ENCODE data around the gene ARL15. TPM values are rescaled to one million over a fixed set of nuclear protein-coding genes. Genes with fewer than 3 reads are reported as not detected.

Gene ARL15
- total RNA-seq, 1 experiment from 2014 or later, result 13.0 TPM

DNA sequence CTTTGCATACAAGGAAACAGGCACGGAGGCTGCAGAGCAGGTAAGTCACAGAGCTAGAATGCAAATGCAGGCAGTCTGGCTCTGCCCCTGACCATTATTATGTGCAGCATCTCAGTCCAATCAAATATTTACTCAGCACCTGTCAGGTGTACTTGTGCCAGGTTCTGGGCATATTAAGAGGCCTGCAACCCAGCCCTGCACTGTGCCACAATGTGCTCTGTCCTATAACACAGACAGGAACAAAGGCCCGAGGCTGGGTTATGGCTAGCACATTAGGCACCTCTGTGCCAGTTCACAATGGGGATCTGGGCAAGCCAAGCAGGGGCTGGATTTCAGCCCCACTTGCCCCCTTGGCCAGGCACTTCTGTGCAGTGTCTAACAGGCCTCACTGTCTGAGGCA lies 14.0 kb downstream of the ARL15 start:
- no CpG with 5 or more reads among the region's 2 CpGs for WGBS (ENCODE audit: extremely low coverage, insufficient read length, low lambda C conversion rate)
- no peaks in the 10 kb centered on the region; the same call in 1 of the 2 replicates for H3K79me2 ChIP-seq (ENCODE audit: insufficient read depth, low read length)
- H3K4me1 Mint-ChIP-seq, result peaks cover 20 to 26% of the 10 kb centered on the region in 2 experiments

More for the DNA sequence above, 14.0 kb downstream of the ARL15 start:
- Histone ChIP-seq H3K4me1 (ENCODE audit: insufficient read depth, low read length) (no peaks in the 10 kb centered on the region), H2AK5ac (ENCODE audit: insufficient read length, low read length) (no peak overlapping the region), H2BK20ac (ENCODE audit: low read depth, low read length, poor library complexity, severe bottlenecking) (no peak overlapping the region), H4K5ac (ENCODE audit: insufficient read length, low read depth, low read length) (no peak overlapping the region), H3K79me1 (ENCODE audit: insufficient read depth, low read depth, low read length, poor library complexity, severe bottlenecking) (no peaks in the 10 kb centered on the region), H3K9ac (ENCODE audit: extremely low read depth, insufficient read length, low read length) (no peak overlapping the region), H2BK12ac (ENCODE audit: insufficient read length, low read depth, low read length) (no peak overlapping the region), H4K20me1 (ENCODE audit: control insufficient read depth, insufficient read depth, insufficient read length) (no peaks in the 10 kb centered on the region), H3K4ac (ENCODE audit: low read depth, low read length) (no peak overlapping the region), H3K56ac (ENCODE audit: insufficient read length, low read depth, low read length) (no peak overlapping the region), H2BK5ac (ENCODE audit: insufficient read length, low read length) (no peak overlapping the region), H2BK15ac (ENCODE audit: low read depth, low read length) (no peak overlapping the region), H3K18ac (ENCODE audit: insufficient read length, low read depth, low read length) (no peak overlapping the region), H4K8ac (replicated peaks; ENCODE audit: insufficient read length, low read depth, low read length) (no peak overlapping the region), H3K23ac (ENCODE audit: insufficient read length, low read depth, low read length) (no peak overlapping the region), H3T11ph (ENCODE audit: low read length) (no peak overlapping the region), H3K23me2 (ENCODE audit: insufficient read length, low read depth, low read length, poor library complexity, severe bottlenecking) (no peaks in the 10 kb centered on the region), H3K9me3 (ENCODE audit: control insufficient read depth, low read depth, low read length) (no peaks in the 10 kb centered on the region), H2AFZ (ENCODE audit: low read length) (no peak overlapping the region), H2BK120ac (ENCODE audit: low read depth, low read length, poor library complexity, severe bottlenecking) (no peak overlapping the region), H3K4me2 (ENCODE audit: insufficient read depth, insufficient read length, low read length) (no peak overlapping the region), H3K27ac (ENCODE audit: insufficient read length, low read depth, low read length) (no peak overlapping the region), H4K91ac (ENCODE audit: insufficient read length, low read depth, low read length) (no peak overlapping the region), H3K14ac (ENCODE audit: insufficient read depth, low read length) (no peak overlapping the region), H3K27me3 (ENCODE audit: insufficient read depth, low read length) (no peaks in the 10 kb centered on the region)
- Mint-ChIP-seq H3K27me3 (ENCODE audit: low read depth) (no peaks in the 10 kb centered on the region; the same call in 1 of the 2 replicates), H3K9me3 (no peaks in the 10 kb centered on the region), H3K4me3 (no peak overlapping the region), H3K27ac (peak overlapping the region in 1 of 3 experiments; percentile 37; a peak in 2 of 7 replicates), H3K36me3 (ENCODE audit: insufficient read depth in 1 of 3, low read depth in 3 of 3) (no peaks in the 10 kb centered on the region; a peak in 1 of 7 replicates)
- DNase-seq, result no peak
- TF ChIP-seq, protein P1, sequence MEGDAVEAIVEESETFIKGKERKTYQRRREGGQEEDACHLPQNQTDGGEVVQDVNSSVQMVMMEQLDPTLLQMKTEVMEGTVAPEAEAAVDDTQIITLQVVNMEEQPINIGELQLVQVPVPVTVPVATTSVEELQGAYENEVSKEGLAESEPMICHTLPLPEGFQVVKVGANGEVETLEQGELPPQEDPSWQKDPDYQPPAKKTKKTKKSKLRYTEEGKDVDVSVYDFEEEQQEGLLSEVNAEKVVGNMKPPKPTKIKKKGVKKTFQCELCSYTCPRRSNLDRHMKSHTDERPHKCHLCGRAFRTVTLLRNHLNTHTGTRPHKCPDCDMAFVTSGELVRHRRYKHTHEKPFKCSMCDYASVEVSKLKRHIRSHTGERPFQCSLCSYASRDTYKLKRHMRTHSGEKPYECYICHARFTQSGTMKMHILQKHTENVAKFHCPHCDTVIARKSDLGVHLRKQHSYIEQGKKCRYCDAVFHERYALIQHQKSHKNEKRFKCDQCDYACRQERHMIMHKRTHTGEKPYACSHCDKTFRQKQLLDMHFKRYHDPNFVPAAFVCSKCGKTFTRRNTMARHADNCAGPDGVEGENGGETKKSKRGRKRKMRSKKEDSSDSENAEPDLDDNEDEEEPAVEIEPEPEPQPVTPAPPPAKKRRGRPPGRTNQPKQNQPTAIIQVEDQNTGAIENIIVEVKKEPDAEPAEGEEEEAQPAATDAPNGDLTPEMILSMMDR (conservative IDR thresholded peaks at IDR 0.05), result no peak
